ENCODE data around the gene LHFPL2.

DNA sequence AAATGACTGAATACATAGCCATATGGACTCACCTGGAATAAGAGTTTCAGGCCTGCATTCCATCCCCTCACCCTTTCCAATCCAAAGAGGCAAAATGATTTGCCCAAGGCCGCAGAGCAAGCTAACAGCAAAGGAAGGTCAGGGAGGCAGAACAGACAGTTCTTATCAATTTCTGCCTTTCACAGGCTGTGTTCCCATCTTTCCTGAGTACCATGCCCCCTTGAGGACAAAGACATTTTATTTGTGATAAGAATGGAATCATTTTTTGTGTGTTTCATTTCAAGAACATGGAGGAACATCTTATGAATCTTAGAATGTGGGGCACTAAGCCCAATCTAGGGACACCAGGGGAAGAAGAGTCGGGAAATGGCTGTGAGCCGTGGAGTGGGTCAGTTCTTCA, 13.9 kb downstream of the LHFPL2 start:
- TF ChIP-seq GATA2 (IDR thresholded peaks at IDR 0.05; ENCODE audit: low read depth, low read length): no peak
- TF ChIP-seq GATA3 (IDR thresholded peaks at IDR 0.05; ENCODE audit: low read depth, low read length): no peak

All from SH-SY5Y (cell line).